Muscle of back (tissue), 13 donors: ENCODE measurements around the gene EEA1. TPM values are rescaled to one million over a fixed set of nuclear protein-coding genes. Genes with fewer than 3 reads are reported as not detected.
"Not testable (repeated sequence)": the region's sequence is repeated elsewhere in the genome, so short reads cannot be mapped to it uniquely, and the experiment has no call there.

ENCODE experiments used
- DNase-seq, 3 donors: peaks; one replicate each; pipeline versions ENCODE4 v3.0.0 to v3.0.0-alpha.2; 2013
- long read RNA-seq, 9 donors: transcript quantifications; one replicate each; lab custom pipeline, GENCODE V29; 2026
- polyA plus RNA-seq, 10 donors: library from polyadenylated mRNA; unstranded; fragments of 120-200 nt; gene quantifications; one replicate each; pipeline ENCODE4 v1.2.1, GENCODE V29; 2013; ENCODE audit not compliant: insufficient read length in 10 of 10

The EEA1 gene
- 10 to 100 TPM; 18.7 to 37.5 (median 21.9) TPM for polyA plus RNA-seq
- long read RNA-seq, donor 1, result 0 reads
- long read RNA-seq, donor 2, result 0 reads
- long read RNA-seq, donor 3, result 0 reads
- long read RNA-seq, donor 4, result 0 reads
- long read RNA-seq, donor 5, result 0 reads
- long read RNA-seq, donor 6, result 0 reads
- long read RNA-seq, donor 7, result 0 reads
- long read RNA-seq, donor 8, result 0 reads
- long read RNA-seq, donor 9, result 0 reads

- peak; percentile 97 to 99 (median 97) for DNase-seq
Measured at GRCh38 chr12:92928962-92929915, at the start of gene EEA1. Gene EEA1, minus strand, starts transcription at chr12:92929295. Its CDS starts 229 bp downstream, at chr12:92929066.

GRCh38 chr12:92978607-92979006, 49.5 kb upstream of the EEA1 start:
- no peak for DNase-seq

DNA sequence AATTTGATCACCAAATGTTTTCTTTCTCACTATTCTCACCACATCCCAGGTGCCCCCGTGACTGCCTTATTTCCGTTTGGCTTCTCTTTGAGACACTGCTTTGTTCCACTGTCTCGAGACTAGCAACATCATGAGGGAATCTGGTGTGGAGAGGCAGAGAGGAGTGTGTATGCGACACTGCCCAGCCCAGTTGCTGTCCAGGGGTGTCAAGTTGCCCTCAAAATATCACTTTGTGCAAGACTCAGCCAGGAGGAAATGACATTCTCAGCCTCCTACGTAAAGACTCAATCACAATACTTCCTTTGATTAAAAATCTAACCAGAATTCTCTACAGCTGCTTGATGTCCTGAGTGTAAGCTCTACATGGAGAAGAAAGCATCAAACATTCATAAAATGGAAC, 48.2 kb upstream of the EEA1 start:
- DNase-seq, result no peak

DNA sequence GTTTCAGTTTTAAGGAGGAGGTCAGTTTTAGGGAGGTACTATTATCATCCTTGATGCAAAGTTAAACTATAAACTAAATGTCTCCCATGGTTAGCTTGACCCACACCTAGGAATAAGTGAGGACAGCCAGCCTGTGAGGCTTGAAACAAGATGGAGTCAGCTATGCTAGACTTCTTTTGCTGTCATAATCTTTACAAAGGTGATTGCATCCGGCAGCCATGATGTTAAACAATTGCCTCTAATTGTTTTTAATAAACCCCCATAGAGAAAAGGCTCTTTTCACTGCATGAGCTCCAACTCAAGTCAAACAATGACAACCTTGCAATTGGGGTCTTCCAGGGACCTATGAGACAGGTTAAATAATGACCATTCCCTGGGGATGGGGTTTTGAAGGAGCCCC, 45.7 kb upstream of the EEA1 start:
- no peak for DNase-seq

- no peak for DNase-seq
Measured at GRCh38 chr12:92973614-92974013, 44.5 kb upstream of the EEA1 start.

- peak; percentile 39 to 64 (median 51) for DNase-seq
Measured at GRCh38 chr12:92971859-92972524, 42.9 kb upstream of the EEA1 start.

DNA sequence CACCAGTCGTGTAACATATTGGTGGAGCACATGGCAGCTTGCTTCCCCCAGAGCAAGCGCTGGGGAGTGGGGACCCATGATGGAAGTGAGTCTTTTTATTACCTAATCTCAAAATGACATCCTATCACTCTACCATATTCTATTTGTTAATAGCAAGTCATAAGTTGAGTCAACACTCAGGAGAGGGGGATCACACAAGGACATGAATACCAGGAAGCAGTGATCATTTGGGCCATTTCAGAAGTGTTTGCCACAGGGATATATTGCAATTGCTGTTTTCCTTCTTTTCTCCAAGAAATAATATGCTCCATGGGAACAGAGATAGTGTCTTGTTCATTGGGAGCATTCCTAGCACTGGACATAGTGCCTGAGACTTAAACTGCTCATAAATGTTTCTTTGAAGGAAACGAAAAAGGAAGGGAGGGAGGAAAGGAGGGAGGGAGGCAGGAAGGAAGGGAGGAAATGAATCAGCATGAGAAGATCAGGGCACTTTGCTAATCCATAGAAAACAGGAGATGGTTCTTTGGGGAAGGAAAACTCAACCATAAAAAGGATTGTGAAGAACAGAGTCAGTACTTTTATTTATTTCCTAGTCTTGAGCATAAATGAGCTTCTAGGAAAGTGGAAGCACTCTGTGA, 39.2 kb upstream of the EEA1 start:
- no peak for DNase-seq

- DNase-seq, result not testable (repeated sequence)
Measured at GRCh38 chr12:92964378-92964777, 35.3 kb upstream of the EEA1 start.

GRCh38 chr12:92961949-92962348, 32.9 kb upstream of the EEA1 start:
- DNase-seq, result no peak

GRCh38 chr12:92955997-92956663, 27.0 kb upstream of the EEA1 start:
- DNase-seq, result no peak

DNA sequence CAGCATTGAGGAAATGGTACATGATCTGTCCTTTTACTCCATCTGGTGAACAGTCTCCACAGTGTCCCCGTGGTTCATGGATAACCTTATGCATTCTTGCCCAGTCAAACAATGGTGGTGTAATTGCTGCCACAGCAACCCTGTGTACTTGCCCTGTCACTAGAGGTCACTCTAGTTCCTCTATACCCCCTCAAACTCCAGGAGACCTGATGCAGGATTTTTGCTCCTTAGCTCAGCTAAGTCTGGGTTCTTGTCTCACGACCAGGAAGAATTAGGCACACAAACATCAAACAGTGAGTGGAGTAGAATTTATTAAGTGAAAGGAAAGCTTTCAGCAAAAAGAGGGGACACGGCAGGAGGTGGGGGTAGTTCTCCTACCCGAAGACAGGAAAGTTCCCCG, 24.7 kb upstream of the EEA1 start:
- no peak for DNase-seq

DNA sequence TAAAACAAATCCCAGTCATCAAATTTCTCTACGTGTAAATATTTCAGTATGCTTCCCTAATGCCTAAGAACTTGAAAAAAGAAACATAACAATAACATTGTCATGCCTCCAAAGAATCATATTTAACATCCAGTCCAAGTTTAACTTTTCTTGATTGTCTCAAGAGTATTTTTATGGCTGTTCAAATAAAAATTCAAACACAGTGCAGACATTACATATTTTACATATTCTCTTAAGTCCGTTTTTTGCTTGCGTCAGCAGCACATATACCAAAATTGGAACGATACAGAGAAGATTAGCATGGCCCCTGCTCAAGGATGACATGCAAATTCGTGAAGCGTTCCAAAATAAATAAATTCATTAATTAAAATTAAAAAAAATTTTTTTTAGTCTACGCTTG, 23.3 kb upstream of the EEA1 start:
- DNase-seq, result peak in 2 of 3 donors; percentile 28 to 57

DNA sequence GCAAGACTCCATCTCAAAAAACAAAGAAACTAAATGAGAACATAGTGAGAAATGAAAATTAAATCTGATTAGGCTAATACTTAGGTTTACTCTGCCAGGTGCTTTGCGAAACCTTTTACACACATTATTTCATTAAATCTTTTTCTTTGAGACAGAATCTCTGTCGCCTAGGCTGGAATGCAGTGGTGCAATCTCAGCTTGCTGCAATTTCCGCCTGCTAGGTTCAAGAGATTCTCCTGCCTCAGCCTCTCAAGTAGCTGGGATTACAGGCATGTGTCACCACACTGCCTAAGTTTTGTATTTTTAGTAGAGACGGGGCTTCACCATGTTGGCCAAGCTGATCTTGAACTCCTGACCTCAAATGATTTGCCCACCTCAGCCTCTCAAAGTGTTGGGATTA, 21.9 kb upstream of the EEA1 start:
- no peak for DNase-seq

- no peak for DNase-seq
Measured at GRCh38 chr12:92950011-92950410, 20.9 kb upstream of the EEA1 start.

GRCh38 chr12:92949466-92949865, 20.4 kb upstream of the EEA1 start:
- no peak for DNase-seq

DNA sequence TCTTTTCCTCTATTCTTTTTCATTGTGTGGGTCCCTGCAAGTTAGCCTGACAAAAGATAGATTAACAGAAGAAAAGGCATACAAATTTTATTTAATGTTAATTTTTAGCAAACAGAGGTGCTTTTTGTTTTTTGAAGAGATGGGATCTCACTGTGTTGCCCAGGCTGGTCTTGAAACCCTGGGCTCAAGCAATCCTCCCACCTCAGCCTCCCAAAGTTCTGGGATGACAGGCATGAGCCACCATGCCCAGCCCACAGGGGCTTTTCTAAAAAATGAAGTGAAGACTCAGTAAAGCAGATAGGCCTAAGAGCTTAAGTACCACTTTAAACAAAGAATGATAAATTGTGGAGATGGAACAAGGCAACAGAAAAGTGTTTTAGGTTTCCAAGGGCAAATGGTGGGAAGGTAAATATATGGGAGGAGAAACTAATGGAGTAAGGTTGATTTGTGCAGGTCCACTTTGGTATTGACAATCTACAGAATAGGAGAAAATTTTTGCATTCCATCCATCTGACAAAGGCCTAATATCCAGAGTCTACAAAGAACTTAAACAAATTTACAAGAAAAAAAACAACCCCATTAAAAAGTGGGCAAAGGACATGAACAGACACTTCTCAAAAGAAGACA, 18.6 kb upstream of the EEA1 start:
- DNase-seq, result no peak

- DNase-seq, result no peak
Measured at GRCh38 chr12:92945659-92946220, 16.6 kb upstream of the EEA1 start.

DNA sequence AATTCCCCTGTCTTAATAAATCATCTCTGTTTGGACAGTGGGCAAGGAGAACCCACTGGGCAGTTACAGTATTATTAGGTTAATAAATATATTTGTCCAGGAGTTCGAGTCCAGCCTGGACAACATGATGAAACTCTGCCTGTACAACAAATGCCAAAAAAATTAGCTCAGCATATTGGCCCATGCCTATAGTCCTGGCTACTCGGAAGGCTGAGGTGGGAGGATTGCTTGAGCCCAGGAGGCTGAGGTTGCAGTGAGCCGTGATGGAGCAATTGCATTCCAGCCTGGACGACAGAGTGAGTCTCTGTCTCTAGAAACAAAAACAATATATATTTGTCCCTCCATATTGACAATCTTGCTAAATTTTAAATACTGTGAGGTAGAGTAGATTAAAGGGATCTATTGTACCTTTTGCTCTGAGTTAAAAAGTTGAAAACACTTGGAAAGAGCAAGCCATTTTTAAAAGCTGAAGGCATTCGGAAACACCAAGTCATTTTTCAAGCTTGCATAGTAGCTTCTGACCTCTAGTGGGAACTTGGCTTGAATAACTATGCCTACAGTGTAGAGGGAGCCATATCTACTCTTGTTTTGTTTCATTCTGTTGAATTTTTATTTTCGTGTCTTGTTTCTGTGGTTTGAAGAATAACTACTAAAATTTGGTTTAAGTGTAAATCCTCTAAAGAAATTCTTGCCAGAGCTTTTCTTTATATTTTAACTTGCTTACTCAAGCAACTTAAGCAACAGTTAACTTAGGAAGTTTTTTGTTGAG, 14.6 kb upstream of the EEA1 start:
- DNase-seq, result no peak

DNA sequence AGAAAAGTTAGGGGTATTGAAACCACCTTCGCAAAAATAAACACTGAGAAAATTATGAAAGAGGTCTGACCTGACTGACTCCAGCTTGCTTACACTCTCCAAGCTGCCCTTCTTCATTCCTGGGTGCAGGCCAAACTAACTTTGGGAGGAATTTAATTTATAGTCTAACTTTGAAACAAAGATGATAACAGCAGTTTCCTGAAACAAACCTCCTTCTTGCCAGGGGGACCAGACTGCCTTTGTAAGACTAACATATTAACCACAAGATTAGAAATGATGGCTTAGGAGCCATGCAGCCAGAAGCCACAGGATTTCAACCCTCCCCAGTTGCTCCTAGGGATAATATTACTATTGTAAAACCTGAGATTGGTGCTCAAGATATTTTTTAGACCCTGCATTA, 13.8 kb upstream of the EEA1 start:
- peak in 1 of 3 donors; percentile 49 for DNase-seq

- no peak for DNase-seq
Measured at GRCh38 chr12:92939116-92939515, 10.0 kb upstream of the EEA1 start.
